ENCODE measurements around the gene EPB41L4B.

The EPB41L4B gene

DNA sequence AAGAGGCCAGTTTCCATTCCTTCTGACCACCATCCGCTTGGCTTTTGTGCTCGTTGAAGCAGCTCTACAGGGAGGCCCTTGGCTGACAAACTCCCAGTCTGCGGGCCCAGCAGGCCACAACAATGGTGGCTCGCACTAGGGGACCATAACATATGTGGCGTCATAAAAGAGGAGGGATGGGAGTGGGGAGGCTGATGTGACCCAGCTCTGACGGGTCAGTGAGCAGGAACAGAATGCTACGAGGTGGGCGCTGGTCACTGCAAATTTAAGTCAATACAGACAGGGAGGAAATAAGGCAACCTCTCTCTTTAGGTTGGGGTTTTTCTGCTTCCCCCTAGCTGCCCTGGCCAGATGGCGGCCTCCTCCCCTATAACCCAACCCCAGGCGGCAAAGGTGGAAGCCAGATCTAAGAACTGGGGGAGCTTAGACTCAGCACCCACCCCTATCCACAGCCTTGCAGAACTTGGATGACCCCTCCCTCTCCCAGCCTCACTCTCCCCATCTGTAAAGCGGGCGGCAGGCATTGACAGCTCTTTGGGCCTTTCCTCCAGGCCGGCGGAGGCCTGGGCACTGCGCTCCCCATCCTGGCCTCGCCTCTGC is 154.6 kb downstream of the EPB41L4B start:
- peaks cover 72% of the 10 kb centered on the region for H3K27me3 Mint-ChIP-seq
- no peak overlapping the region for H3K4me3 Mint-ChIP-seq
- no peaks in the 10 kb centered on the region for H3K9me3 Mint-ChIP-seq
- peaks cover 7% of the 10 kb centered on the region for H3K4me1 Mint-ChIP-seq
- H3K27ac Mint-ChIP-seq, result no peak overlapping the region
- CTCF ChIA-PET, result interaction anchor here (1.0 kb wide), 1 partner anchor 61 kb away, joined by 3 read pairs; no protein-coding TSS in a partner anchor
- H3K36me3 Mint-ChIP-seq, result no peaks in the 10 kb centered on the region
- DNase-seq, result no peak

DNA sequence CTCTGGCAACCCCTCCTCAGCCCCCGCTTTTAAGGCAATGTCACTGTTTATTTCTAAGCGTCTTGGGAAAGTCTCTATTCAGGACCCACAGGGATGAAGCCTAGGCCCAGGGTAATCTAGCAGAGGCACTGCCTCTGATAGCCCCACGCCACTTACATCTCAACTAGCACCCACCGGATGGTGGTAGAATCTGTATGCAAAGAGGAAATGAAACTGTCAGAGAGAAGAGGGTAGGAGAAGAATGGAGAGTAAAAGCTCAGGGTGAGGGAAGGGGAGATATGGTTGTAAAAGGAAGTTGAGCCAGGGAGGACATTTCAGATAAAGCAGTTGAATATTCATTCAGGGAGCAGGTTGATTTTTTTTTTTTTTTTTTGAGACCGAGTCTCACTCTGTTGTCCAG is 156.8 kb downstream of the EPB41L4B start:
- Mint-ChIP-seq H3K36me3 (no peaks in the 10 kb centered on the region), H3K27ac (no peak overlapping the region), H3K9me3 (no peaks in the 10 kb centered on the region), H3K4me1 (peaks cover 7% of the 10 kb centered on the region), H3K4me3 (no peak overlapping the region), H3K27me3 (peaks cover 73% of the 10 kb centered on the region)
- DNase-seq, result no peak
- CTCF ChIA-PET, result interaction anchor here (0.6 kb wide), 1 partner anchor 20 kb away, joined by 3 read pairs; no protein-coding TSS in a partner anchor

DNA sequence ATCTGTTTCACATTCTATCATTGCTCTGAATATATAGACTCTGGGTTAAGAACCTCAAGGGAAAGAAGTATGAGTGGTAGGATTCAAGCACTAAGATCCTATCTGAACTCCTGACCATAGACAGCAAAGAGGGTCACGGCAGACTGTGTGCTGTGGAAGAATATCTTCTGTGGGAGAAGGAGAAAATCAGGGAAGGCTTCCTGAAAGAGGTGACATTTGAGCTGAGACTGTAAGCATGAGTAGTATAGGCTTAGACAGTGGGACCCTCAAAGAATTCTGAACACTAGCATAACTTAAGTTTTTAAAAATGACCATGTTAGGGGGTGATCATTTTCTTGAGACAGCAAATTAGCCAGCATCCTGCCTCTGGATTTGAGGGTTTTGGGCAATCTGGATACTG is 157.7 kb downstream of the EPB41L4B start:
- peaks cover 7% of the 10 kb centered on the region for H3K4me1 Mint-ChIP-seq
- peaks cover 70% of the 10 kb centered on the region for H3K27me3 Mint-ChIP-seq
- CTCF ChIA-PET, result no interaction called here

DNA sequence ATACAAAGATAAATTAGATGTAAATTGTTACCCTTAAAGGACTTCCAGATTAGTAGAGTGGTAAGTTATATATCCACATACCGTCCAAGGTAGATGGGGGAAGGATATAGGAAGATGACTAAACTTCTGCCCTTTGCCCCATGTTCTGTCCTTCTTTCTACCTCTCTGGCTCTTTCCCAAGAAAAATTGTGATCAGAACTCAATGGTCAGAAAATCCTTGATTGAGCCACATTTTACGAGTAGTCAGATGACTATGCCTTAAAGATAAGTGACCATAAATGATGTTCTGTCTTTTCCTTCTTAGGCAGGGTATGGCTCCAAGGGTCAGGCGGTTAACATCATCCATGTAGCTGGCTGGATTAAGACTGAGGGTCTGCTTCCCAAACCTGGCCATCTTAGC is 158.2 kb downstream of the EPB41L4B start:
- Mint-ChIP-seq H3K4me1 (peaks cover 7% of the 10 kb centered on the region), H3K4me3 (no peak overlapping the region), H3K9me3 (no peaks in the 10 kb centered on the region), H3K27me3 (peaks cover 67% of the 10 kb centered on the region), H3K36me3 (no peaks in the 10 kb centered on the region), H3K27ac (no peak overlapping the region)
- CTCF ChIA-PET, result no interaction called here
- DNase-seq, result no peak

More for the DNA sequence above, 157.7 kb downstream of the EPB41L4B start:
- no peaks in the 10 kb centered on the region for H3K9me3 Mint-ChIP-seq
- no peak overlapping the region for H3K27ac Mint-ChIP-seq
- DNase-seq, result no peak
- H3K4me3 Mint-ChIP-seq, result no peak overlapping the region
- H3K36me3 Mint-ChIP-seq, result no peaks in the 10 kb centered on the region

DNA sequence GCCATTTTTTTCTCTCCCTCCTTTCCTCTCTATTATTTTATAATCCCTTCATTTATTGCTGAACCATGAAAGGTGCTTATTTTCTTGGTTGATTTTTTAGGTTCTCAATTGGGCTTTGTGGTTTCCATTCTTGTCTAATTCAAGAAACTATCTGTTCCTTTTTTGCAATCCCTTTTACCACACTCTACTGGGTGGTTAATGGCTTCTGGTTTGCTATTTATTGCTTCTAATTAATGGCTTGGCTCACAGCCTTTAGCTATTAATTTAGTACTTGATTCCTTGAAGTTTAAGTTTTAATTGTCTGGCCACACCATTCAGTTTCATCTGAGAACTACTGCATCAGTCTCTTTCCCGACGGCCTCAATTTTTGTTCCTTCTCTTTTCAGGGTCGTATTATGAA is 159.4 kb downstream of the EPB41L4B start:
- no peak overlapping the region for H3K4me3 Mint-ChIP-seq

DNA sequence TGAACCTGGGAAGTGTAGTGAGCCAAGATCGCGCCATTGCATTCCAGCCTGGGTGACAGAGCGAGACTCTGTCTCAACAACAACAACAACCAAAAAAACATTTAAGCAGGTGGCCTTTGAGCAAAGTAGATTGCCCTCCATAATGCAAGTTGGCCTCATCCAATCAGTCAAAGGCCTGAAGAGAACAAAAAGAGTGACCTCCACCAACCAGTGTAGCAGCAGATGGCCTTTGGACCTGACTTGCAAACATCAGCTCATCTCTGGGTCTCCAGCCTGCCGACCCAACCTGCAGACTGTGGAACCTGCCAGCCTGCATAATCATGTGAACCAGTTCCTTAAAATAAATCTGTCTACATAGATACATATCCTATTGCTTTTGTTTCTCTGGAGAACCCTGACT is 161.3 kb downstream of the EPB41L4B start:
- no peak for DNase-seq
- no peaks in the 10 kb centered on the region for H3K9me3 Mint-ChIP-seq
- no peak overlapping the region for H3K27ac Mint-ChIP-seq
- no peaks in the 10 kb centered on the region for H3K36me3 Mint-ChIP-seq
- CTCF ChIA-PET, result no interaction called here
- H3K27me3 Mint-ChIP-seq, result peaks cover 43% of the 10 kb centered on the region
- no peak overlapping the region for H3K4me3 Mint-ChIP-seq
- H3K4me1 Mint-ChIP-seq, result peaks cover 3% of the 10 kb centered on the region

More for the DNA sequence above, 159.4 kb downstream of the EPB41L4B start:
- CTCF ChIA-PET, result no interaction called here
- DNase-seq, result no peak
- peaks cover 3% of the 10 kb centered on the region for H3K4me1 Mint-ChIP-seq
- no peak overlapping the region for H3K27ac Mint-ChIP-seq
- H3K27me3 Mint-ChIP-seq, result peaks cover 57% of the 10 kb centered on the region
- no peaks in the 10 kb centered on the region for H3K36me3 Mint-ChIP-seq
- H3K9me3 Mint-ChIP-seq, result no peaks in the 10 kb centered on the region

DNA sequence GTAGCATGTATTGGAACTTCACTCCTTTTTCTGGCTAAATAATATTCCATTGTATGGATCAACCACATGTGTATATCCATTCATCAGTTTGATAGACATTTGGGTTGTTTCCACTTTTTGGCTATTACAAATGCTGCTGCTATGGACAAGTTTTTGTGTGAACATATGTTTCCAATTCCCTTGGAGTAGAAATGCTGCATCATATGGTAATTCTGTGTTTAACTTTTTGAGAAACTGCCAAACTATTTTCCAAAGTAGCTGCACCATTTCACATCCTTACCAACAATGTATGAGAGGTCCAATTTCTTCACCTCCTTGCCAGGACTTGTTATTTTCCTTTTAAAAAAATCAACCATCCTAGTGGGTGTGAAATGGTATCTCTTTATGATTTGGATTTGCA is 162.2 kb downstream of the EPB41L4B start:
- Mint-ChIP-seq H3K4me1 (no peaks in the 10 kb centered on the region), H3K9me3 (peaks cover 4% of the 10 kb centered on the region), H3K4me3 (no peak overlapping the region), H3K27me3 (peaks cover 38% of the 10 kb centered on the region), H3K27ac (no peak overlapping the region), H3K36me3 (no peaks in the 10 kb centered on the region)
- DNase-seq, result no peak
- CTCF ChIA-PET, result interaction anchor here (0.6 kb wide), 1 partner anchor 71 kb away, joined by 3 read pairs; no protein-coding TSS in a partner anchor

DNA sequence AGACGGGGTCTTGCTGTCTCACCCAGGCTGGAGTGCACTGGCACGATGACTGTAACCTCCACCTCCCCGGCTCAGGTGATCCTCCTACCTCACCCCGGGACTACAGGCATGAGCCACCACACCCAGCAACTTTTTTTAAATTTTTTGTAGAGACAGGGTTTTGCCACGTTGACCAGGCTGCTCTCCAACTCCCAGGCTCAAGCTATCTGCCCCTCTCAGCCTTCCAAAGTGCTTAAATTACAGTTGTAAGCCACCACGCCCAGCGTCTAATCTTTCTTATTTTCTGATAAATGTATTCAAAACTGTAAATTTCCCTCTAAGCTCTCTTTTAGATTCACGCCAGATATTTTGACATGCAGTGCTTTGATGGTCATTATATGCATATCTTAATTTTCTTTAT is 164.2 kb downstream of the EPB41L4B start:
- Mint-ChIP-seq H3K27me3 (peaks cover 24% of the 10 kb centered on the region), H3K9me3 (peaks cover 14% of the 10 kb centered on the region), H3K4me3 (no peak overlapping the region), H3K4me1 (no peaks in the 10 kb centered on the region), H3K27ac (no peak overlapping the region), H3K36me3 (no peaks in the 10 kb centered on the region)
- no peak for DNase-seq
- CTCF ChIA-PET, result interaction anchor here (1.6 kb wide), 1 partner anchor 11 kb away, joined by 5 read pairs; no protein-coding TSS in a partner anchor

DNA sequence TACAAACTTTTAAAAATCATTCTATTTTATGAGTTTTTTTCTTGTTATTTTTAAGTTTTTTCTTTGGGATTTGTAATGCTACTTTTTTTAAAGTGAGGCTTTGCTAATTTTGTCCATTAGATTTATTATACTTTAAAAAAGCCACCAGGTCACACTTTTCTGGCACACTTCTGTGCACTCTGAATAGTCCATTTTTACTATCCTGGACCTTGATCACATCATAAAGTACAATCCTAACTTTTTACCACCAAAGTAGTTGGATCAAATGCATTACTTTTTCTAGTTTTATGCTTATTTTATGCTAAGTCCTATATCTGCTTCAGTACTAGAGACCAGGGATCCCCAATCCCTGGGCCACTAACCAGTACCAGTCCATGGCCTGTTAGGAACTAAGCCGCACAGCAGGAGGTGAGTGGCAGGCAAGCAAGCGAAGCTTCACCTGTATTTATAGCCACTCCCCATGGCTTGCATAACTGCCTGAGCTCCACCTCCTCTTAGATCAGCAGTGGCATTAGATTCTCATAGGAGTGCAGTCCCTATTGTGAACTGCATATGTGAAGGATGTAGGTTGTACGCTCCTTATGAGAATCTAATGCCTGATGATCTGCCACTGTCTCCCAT is 169.8 kb downstream of the EPB41L4B start:
- Mint-ChIP-seq H3K27ac (no peak overlapping the region), H3K27me3 (peaks cover 19% of the 10 kb centered on the region), H3K36me3 (no peaks in the 10 kb centered on the region), H3K4me3 (no peak overlapping the region), H3K9me3 (peaks cover 14% of the 10 kb centered on the region), H3K4me1 (no peaks in the 10 kb centered on the region)
- CTCF ChIA-PET, result no interaction called here
- no peak for DNase-seq

DNA sequence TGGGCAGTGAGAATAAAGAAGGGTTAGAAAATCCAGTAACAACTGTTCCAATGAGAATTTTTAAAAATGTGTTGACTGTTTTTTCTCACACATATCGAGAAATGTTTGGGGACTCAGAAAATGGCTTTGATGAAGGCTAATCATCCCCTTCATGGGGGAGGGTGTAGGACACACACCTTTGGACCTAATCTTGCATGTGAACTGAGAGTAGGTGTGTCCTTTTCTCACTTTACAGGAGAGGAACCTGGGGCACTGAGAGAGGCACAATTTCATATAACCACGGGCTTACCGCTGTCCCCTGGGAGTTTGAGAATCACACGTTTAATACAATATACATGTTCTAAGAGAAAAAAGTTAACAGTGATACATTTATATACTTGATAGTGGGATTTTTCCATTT is 171.1 kb downstream of the EPB41L4B start:
- Mint-ChIP-seq H3K27ac (no peak overlapping the region), H3K9me3 (peaks cover 14% of the 10 kb centered on the region), H3K36me3 (no peaks in the 10 kb centered on the region), H3K27me3 (peaks cover 23% of the 10 kb centered on the region), H3K4me1 (no peaks in the 10 kb centered on the region), H3K4me3 (no peak overlapping the region)
- DNase-seq, result no peak
- CTCF ChIA-PET, result no interaction called here

DNA sequence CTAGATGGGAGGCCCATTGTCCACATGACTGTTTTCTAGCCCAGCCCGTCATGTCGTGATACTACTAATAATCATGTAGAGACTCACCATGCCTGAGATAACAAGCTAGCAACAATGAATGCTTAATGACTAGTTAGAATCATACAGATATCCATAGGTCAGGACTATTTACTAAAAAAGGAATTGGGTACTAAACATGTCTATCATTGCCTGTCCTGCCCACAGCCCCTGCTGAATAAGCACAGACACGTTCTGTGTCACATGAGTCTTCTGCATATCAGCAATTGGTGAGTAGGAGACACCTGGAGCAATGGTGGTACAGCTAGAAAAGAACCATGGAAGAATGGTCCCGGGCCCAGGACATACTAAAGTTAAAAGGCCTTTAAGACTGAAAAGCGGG is 171.8 kb downstream of the EPB41L4B start:
- no peak overlapping the region for H3K27ac Mint-ChIP-seq
- no peaks in the 10 kb centered on the region for H3K36me3 Mint-ChIP-seq
- CTCF ChIA-PET, result no interaction called here
- peaks cover 26% of the 10 kb centered on the region for H3K27me3 Mint-ChIP-seq
- peaks cover 2% of the 10 kb centered on the region for H3K4me1 Mint-ChIP-seq
- peaks cover 12% of the 10 kb centered on the region for H3K9me3 Mint-ChIP-seq
- H3K4me3 Mint-ChIP-seq, result no peak overlapping the region
- no peak for DNase-seq

DNA sequence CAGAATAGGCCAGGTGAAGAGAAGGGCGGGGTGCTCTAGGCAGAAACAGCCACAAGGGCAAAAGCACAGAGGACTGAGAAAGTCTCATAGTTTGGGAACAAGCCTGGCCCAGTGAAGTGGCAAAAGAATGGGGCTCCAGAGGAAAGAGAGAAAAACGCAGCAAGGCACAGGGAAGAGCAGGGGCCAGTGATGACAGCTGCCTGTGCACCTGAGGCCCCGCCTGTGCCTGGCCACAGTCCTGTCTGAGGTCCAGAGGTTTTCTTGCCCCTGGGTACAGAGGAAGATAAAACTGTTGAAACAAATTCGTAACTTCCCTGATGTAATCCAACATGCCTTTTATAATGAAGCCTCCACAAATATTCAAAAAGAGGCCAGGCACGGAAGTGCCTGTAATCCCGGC is 175.8 kb downstream of the EPB41L4B start:
- Mint-ChIP-seq H3K4me1 (peaks cover 6% of the 10 kb centered on the region), H3K36me3 (no peaks in the 10 kb centered on the region), H3K27ac (no peak overlapping the region), H3K4me3 (no peak overlapping the region), H3K27me3 (peaks cover 25% of the 10 kb centered on the region), H3K9me3 (no peaks in the 10 kb centered on the region)
- no peak for DNase-seq
- CTCF ChIA-PET, result interaction anchor here (0.6 to 1.7 kb wide), 5 partner anchors 12 to 169 kb away, joined by 3 to 5 read pairs (median 4); no protein-coding TSS in a partner anchor

DNA sequence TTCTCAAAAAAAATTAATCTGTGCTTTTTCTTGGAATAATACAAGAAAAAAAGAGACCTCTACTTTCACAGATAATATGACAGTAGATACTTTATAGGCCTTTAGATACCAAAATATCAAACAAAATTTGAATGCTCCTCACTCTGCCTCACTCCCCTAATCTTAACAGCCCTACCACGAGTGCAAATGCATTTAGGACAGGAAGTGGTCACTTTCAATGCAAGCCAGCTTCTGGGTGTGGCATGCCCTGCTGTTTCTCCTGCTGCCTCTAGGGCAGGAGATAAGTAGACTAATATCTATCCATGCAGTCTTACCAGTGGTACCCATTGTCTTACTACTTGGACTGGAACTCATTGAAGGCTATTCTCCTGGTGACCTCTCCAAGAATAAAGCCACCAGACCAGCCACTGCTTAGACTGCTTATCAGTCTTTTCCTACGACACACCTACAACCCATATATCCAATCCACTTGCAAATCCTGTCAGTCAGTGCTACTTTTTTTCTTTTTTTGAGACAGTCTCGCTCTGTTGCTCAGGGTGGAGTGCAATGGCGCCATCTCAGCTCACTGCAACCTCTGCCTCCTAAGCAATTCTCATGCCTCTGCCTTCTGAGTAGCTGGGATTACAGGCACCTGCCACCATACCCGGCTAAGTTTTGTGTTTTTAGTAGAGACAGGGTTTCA is 176.8 kb downstream of the EPB41L4B start:
- CTCF ChIA-PET, result interaction anchor here (0.7 to 1.7 kb wide), 2 partner anchors 24 to 39 kb away, joined by 4 read pairs; partner anchors contain the start of gene TMEM245
- H3K4me1 Mint-ChIP-seq, result peaks cover 6% of the 10 kb centered on the region
- H3K27ac Mint-ChIP-seq, result no peak overlapping the region
- H3K4me3 Mint-ChIP-seq, result no peak overlapping the region
- DNase-seq, result peak; percentile 36
- H3K27me3 Mint-ChIP-seq, result peaks cover 18% of the 10 kb centered on the region
- H3K36me3 Mint-ChIP-seq, result no peaks in the 10 kb centered on the region
- no peaks in the 10 kb centered on the region for H3K9me3 Mint-ChIP-seq

DNA sequence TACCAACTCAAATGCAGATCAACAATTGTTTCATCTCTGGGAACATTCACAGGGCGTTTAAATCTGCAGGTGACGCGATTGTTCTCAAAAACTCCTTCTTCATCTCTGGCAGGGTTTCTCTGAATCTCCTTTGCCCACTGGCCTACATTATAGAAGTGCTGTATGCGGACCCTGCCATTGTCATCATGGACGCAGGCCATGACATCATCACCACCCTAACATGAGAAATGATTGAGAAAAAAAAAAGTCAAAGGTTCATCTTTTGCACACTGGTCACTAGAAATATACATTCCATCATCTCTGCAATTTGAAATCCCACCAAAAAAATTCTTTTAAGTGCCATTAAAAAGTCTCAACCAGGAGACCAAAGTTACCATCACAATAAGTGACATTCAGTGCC is 179.5 kb downstream of the EPB41L4B start:
- Mint-ChIP-seq H3K9me3 (no peaks in the 10 kb centered on the region), H3K27me3 (peaks cover 18% of the 10 kb centered on the region), H3K36me3 (no peaks in the 10 kb centered on the region), H3K4me1 (peaks cover 6% of the 10 kb centered on the region), H3K4me3 (no peak overlapping the region), H3K27ac (no peak overlapping the region)
- CTCF ChIA-PET, result no interaction called here
- DNase-seq, result no peak

DNA sequence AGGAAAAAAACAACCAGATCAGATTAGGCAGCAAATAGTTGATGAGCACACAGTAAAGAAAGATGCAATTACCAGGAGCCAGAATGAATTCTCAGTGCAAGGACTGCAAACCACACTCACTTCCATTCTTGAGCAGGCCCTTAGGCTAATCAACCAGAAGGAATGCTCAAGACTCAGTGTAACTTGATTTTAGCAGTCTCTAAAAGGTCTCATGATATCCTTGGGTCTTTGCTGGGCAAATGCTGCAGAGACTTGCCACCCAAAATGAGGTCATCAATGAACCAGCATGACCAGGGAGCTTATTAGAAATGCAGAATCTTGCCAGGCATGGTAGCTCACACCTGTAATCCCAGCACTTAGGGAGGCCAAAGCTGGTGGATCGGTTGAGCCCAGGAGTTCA is 181.0 kb downstream of the EPB41L4B start:
- no peaks in the 10 kb centered on the region for H3K9me3 Mint-ChIP-seq
- no peaks in the 10 kb centered on the region for H3K36me3 Mint-ChIP-seq
- H3K27me3 Mint-ChIP-seq, result peaks cover 11% of the 10 kb centered on the region

More for the DNA sequence above, 181.0 kb downstream of the EPB41L4B start:
- Mint-ChIP-seq H3K4me3 (no peak overlapping the region), H3K4me1 (peaks cover 6% of the 10 kb centered on the region), H3K27ac (no peak overlapping the region)
- no peak for DNase-seq
- CTCF ChIA-PET, result no interaction called here
